HL-60 (cell line): ENCODE measurements around the gene PTRHD1.

ENCODE experiments used
- CTCF ChIP-seq: IDR thresholded peaks from one replicate; pipeline ENCODE4 v1.5.1; 2011; ENCODE audit warnings: low read length, control low read depth, inconsistent platforms; ENCODE audit not compliant: insufficient read depth
- GABPA ChIP-seq: IDR thresholded peaks from 2 replicates; pipeline ENCODE4 v1.6.1; 2012; ENCODE audit warnings: low read depth
- SPI1 ChIP-seq: IDR thresholded peaks from 2 replicates; pipeline ENCODE4 v1.6.1; 2012; ENCODE audit warnings: low read depth, mild to moderate bottlenecking, borderline replicate concordance

- TF ChIP-seq SPI1 (no peak), CTCF (no peak), GABPA (no peak)
Observed at GRCh38 chr2:24766609-24767008, 26.6 kb downstream of the PTRHD1 start.
